GM18951 (cell line): Measurements from ENCODE around the gene NACC1.

Experiments
- POLR2A ChIP-seq: IDR thresholded peaks from 4 replicates; pipeline ENCODE4 v1.6.1; 2011; ENCODE audit warnings: mild to moderate bottlenecking; ENCODE audit not compliant: insufficient read length, insufficient read depth; ENCODE audit errors: extremely low read depth
- in situ Hi-C: fragments of 300-500 bp; cut with MboI; formaldehyde crosslinking; loops from one replicate; pipeline ENCODE4 v1.12.0; 2022; ENCODE audit warnings: low sequenced_read_pairs, mixed read lengths, inconsistent platforms; ENCODE audit not compliant: unreplicated experiment

The NACC1 gene

GRCh38 chr19:13117772-13118423, at the start of gene NACC1:
Gene NACC1 (plus strand): TSS chr19:13118264. CDS start chr19:13135208, 16,944 bp downstream.
- in situ Hi-C loops = no loop called here
- TF ChIP-seq POLR2A = peak; percentile 70

DNA sequence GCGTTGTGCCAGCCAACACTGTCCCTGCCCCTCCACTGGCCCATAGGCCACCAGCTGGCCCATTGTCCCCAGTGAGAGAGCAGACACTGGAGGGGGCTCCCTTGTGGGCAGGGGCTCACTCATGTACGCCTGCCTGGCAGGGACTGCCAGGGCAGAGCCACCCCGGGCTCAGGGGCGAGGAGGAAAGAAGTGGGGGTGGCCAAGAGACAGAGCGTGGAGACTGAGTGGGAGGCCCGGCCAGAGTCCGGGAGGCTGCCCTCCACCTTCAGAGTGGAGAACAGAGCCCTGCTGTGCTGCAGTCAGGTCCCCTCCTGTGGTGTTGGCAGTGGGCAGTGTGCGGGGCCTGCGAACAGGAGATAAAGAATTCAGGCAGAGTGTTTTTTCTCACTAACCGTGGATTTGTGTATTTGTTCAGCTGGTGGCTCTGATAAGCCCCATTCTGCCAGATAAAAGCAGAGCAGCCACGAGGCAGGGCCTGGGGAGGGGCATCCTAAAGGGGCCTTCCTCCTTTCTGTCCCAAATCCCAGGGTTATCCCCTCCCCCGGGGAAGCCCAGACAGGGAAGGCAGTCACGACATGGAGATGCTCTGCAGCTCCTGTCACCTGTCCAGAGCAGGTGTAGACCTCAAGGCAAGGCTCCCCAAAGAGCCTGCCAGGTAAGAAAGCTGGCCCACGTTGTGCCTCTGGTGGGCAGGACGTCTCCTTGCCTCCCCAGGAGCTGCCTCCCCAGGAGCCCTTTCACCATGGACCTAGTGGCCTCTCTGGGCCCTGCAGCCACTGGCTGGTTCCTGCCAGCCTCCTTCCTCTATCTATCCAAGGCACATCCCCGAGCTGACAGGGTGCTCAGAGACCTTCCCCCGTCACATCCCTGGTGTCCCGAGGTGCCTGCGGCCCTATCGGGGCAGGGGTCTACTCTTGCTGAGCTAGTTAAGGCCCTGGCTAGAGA, 48.4 kb upstream of the NACC1 start:
- in situ Hi-C loops = no loop called here
- TF ChIP-seq POLR2A = no peak

- TF ChIP-seq POLR2A = no peak
- in situ Hi-C loops = no loop called here
Measured at GRCh38 chr19:13070425-13071140, 47.5 kb upstream of the NACC1 start.

- in situ Hi-C loops = no loop called here
- TF ChIP-seq POLR2A = no peak
Measured at GRCh38 chr19:13071444-13072187, 46.4 kb upstream of the NACC1 start.

DNA sequence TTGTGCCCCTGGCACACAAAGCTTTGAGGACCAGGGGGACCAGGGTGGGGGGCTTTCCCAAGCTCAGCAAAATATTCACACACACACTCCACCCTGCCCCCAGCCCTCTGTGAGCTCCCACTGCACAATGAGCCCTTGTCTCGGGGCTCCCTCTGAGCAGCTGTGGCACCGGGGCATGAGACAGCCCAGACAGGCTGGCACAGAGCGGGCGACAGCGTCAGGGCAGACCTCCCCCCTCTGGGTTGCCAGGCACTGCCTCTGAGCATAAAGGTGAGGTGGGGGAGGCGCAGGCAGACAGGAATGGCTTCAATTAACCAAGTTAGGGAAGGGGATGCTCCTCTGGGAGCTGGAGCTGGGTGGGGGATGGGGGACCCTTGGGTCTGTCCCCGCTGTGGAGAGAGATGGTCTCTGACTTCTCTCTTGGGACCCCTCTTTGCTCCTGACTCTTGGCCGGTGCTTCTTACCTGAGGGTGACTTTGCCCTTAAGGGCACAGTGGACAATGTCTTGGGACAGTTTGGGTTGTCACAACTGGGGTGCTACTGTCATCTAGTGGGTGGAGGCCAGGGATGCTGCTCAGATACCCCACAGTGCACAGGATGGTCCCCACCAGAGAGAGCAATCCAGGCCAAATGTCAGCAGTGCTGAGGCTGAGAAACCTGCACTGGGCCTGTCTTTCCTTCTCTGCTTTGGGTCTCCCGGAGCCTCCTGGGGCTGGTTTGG, 45.7 kb upstream of the NACC1 start:
- in situ Hi-C loops = no loop called here
- no peak for TF ChIP-seq POLR2A

GRCh38 chr19:13073263-13073662, 44.8 kb upstream of the NACC1 start:
- no peak for TF ChIP-seq POLR2A
- in situ Hi-C loops = no loop called here

GRCh38 chr19:13074378-13074777, 43.7 kb upstream of the NACC1 start:
- TF ChIP-seq POLR2A = no peak

DNA sequence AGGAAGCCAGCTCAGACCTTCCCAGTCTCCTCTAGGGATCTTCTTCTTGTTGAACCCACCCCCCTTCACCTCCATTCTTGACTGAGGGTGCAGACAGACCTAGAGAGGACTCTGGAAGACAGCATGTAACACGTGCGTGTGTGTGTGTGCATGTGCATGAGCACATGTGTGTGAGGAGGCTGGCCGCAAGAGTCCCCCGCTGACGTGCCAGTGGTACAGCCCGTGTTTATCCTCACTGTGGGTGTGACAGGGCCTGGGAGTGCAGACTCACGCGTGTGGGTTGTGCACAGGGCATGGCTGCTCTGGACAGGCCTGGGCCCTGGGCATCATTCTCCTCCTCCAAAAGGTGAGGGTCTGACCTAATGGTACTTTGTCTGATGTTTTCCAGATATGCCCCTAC, 41.7 kb upstream of the NACC1 start:
- TF ChIP-seq POLR2A = no peak
- in situ Hi-C loops = no loop called here

More at GRCh38 chr19:13074378-13074777, 43.7 kb upstream of the NACC1 start:
- in situ Hi-C loops = no loop called here

DNA sequence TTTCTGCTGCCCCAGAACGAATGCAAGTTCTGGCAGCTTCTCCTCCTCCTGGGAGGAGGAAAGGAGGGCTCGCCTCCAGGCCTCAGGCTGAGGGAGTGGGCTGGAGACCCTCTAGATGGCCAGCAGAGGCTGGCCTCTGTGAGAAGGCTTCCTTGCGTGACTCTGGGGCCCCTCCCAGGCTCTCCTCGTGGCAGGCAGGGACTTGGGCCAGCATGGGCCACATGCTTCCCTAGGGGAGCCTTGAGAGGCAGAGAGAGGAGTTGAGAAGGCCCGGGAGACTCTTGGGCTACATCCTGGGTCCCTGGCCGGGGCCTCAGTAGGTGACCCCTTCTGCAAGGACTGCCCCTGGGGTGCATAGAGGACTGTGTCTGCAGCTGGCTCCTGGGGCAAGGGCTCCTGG, 41.3 kb upstream of the NACC1 start:
- in situ Hi-C loops = no loop called here

GRCh38 chr19:13077240-13077639, 40.8 kb upstream of the NACC1 start:
- in situ Hi-C loops = no loop called here
- no peak for TF ChIP-seq POLR2A

More for the DNA sequence above, 41.3 kb upstream of the NACC1 start:
- no peak for TF ChIP-seq POLR2A

GRCh38 chr19:13078381-13078780, 39.7 kb upstream of the NACC1 start:
- in situ Hi-C loops = no loop called here
- TF ChIP-seq POLR2A = no peak

DNA sequence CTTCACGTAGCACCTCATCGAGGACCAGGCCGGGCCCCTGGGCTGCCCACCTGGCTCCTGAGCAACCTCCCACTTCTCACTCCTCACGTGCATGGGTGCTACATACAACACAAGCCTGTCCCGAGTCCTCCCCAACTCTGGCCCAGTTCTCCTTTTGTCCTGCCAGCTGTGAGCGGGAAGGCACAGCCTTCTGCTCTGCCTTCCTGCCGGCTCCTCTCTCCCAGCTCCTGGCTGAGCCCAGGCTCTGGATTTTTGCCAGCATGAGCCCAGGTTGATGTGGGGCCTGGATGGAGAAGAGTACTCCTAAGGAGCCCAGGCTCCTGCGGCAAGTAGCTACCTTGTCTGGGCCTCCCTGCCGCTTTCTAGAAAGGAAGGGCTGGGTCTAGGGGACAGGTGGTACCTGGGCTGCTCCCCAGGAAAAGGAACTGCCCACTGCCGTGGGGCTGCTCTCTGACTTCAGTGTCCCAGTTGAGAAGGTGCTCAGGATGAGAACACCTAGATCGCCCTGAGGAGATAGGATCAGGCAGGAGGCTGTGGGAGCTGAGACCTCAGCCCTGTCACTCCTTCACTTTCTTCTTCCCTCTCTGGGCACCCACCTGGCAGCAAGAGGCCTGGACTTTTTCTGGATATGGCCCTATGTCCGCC, 39.0 kb upstream of the NACC1 start:
- no peak for TF ChIP-seq POLR2A

GRCh38 chr19:13079542-13079986, 38.5 kb upstream of the NACC1 start:
- no peak for TF ChIP-seq POLR2A
- in situ Hi-C loops = no loop called here

More for the DNA sequence above, 39.0 kb upstream of the NACC1 start:
- in situ Hi-C loops = no loop called here
